ENCODE data around the gene HIGD2A.
"Not testable (repeated sequence)": the region's sequence is repeated elsewhere in the genome, so short reads cannot be mapped to it uniquely, and the experiment has no call there.

HIGD2A gene

DNA sequence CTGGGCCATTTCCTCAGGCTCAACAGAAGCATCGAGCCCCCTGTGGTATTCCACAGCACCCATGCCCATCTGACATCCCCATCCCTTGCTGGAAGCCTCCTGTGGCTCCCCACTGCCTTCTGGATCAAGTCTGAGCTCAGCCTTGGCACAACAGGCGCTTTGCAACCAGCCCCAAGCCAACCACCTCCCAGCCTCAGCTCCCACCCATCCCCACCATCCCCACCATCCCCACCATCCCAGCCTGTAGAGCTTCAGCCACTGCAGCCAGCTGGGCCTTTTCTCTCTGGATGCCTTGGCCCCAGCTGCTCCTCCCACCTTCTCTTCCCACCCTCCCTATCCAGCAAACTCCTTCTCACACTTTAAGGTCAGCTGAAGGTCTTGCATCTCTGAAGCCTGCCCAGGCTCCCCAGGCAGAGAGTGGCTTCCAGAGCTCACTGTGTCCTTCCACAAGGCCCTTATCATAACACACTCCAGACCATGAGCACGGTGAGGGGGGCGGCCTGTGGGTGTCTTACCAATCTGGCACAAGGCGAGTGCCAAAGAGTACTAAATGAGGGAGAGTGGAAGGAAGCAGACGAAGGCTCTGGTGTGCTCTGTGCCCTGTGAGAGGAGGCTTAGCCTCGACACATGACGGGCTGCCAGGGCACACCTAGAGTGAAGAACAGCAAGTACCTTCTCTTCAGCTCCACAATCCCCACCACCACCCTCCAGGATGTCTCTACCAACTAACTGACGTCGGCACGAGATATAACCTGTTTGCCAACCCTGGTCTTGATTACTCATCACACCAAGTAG is 6.5 kb downstream of the HIGD2A start:
- no peak for DNase-seq (ENCODE audit: low read depth in 2 of 2)

DNA sequence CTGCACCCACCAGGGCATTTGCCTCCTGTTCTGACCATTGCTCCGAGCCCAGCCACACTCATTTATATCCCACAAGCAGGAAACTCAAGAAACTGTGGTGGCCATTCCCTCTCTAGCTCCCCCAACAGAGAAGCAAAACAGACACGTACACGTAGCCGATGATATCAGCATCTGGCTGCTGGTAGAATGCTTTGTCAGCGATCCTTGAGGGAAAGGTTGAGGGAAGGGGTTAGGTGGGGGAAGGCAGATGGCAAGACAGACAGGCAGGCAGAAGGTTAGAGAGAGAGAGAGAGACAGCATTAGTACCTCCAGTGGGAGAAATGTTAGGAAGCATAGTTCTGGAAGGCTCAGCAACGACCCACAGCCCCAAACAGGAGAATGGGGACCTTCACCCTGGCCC is 7.8 kb downstream of the HIGD2A start:
- DNase-seq (ENCODE audit: low read depth in 2 of 2): no peak

- no peak for DNase-seq (ENCODE audit: low read depth in 2 of 2)
Measured at GRCh38 chr5:176397736-176398420, 9.3 kb downstream of the HIGD2A start.

DNA sequence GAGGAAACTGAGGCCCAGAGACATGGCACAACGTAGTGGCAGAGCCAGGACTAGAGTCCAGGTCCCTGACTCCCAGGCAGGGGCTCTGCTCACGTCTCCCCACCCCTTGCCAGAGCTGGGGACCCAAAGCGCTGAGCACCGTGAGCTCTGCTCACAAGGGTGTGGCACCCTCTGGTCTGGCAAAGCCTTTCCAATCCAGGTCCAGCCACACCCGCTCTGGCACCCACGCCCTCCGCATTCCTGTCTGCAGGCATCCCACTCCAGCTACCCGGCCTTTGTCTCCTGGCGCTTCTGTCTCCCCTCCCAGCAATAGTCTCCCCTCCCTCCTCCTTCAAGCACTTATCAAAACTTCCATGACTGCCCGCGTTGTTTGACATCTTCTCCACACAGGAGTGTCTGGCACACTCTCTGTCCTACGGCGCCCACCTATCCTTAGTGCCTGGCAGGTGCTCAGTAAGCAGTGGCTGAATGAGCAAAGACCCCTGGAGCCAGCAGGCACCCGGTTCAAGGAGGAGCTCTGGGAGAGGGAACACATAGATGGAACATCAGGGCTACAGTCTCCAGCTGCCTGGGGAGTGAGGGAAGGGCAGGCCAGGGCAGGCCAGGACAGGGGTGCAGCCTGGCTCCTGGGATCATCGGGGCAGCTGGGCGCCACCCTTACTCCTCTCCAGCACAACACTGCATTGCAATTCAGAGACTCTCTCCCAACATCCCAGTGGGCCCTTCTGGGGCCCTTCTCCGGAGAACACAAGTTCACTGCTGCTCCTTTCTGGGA is 12.0 kb downstream of the HIGD2A start:
- no peak for DNase-seq (ENCODE audit: low read depth in 2 of 2)

- DNase-seq (ENCODE audit: low read depth in 2 of 2): no peak
Measured at GRCh38 chr5:176401281-176402205, 13.0 kb downstream of the HIGD2A start.

DNA sequence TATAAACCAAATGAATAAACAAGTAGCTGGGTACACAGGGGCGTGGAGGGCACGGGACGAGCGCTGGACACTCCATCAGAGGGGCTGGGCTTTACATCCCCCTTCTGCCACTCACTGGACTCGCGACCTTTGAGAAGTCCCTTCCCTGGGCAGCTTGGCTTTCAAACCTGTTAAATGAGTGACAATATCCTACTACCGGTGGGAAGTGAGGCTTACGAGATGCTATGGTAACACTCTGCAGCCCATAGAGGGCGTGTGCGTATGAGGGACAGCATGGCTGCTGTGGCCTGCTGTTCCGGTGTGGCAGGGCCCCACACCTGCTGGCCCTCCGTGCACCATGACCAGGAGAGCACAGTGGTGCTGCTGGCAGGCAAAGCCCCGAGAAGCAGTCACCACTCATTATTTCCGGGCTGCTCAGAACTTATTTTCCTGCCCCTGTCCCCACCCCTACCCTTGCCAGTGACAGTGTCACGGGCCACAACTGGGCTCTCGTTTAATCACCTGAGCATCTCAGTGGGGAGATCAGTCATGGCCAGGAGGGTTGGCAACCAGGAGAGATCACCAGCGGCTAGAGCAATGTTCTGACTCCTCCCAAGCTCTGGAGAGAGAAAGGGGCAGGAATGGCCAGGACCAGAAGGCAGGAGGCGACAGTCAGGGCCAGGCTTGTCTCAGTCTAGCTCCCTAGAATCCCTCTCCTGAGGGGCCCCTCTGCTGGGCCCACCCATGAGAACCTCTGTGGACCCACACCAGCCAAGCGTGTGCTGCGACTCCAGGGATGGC is 17.3 kb downstream of the HIGD2A start:
- no peak for DNase-seq (ENCODE audit: low read depth in 2 of 2)

GRCh38 chr5:176406436-176407052 is 18.0 kb downstream of the HIGD2A start:
- DNase-seq (ENCODE audit: low read depth in 2 of 2): no peak

- no peak for DNase-seq (ENCODE audit: low read depth in 2 of 2)
Measured at GRCh38 chr5:176407456-176408251, 19.1 kb downstream of the HIGD2A start.

DNA sequence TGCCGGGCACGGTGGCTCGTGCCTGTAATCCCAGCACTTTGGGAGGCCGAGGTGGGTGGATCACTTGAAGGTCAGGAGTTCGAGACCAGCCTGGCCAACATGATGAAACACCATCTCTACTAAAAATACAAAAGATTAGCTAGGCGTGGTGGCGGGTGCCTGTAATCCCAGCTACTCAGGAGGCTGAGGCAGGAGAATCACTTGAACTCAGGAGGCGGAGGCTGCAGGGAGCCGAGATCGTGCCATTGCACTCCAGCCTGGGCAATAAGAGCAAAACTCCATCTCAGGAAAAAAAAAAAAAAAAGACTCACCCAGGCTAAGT is 19.7 kb downstream of the HIGD2A start:
- DNase-seq (ENCODE audit: low read depth in 2 of 2): not testable (repeated sequence)

- no peak for DNase-seq (ENCODE audit: low read depth in 2 of 2)
Measured at GRCh38 chr5:176408590-176408989, 20.0 kb downstream of the HIGD2A start.

DNA sequence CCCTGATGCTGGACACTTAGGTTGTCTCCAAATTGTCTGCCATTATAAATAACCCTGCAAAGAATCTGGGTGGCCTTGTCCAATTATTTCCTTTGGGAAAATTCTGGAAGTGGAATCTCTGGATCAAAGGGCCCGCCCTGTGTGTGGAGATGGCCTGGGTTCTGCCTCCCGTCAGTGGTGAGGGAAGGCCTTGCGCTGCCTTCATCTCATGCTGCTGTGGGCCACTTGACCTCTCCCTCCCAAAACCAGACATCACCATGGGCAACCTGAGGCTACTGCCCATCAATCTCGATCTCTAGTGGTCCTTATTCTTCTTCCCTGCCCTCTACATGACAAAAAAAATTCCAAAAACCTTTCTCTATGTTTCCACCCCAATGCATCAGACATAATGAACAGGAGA is 21.2 kb downstream of the HIGD2A start:
- DNase-seq (ENCODE audit: low read depth in 2 of 2): no peak

- DNase-seq (ENCODE audit: low read depth in 2 of 2): no peak
Measured at GRCh38 chr5:176410486-176411180, 22.1 kb downstream of the HIGD2A start.

- no peak for DNase-seq (ENCODE audit: low read depth in 2 of 2)
Measured at GRCh38 chr5:176412517-176413254, 24.1 kb downstream of the HIGD2A start.

- DNase-seq (ENCODE audit: low read depth in 2 of 2): no peak
Measured at GRCh38 chr5:176413255-176413565, 24.7 kb downstream of the HIGD2A start.

GRCh38 chr5:176413709-176414191 is 25.2 kb downstream of the HIGD2A start:
- DNase-seq (ENCODE audit: low read depth in 2 of 2): no peak

GRCh38 chr5:176414704-176415103 is 26.2 kb downstream of the HIGD2A start:
- DNase-seq (ENCODE audit: low read depth in 2 of 2): no peak

GRCh38 chr5:176415240-176415951 is 26.8 kb downstream of the HIGD2A start:
- no peak for DNase-seq (ENCODE audit: low read depth in 2 of 2)

All from fibroblast of skin of left biceps (primary cell).